ENCODE measurements around the gene SAT2.

SAT2 gene

DNA sequence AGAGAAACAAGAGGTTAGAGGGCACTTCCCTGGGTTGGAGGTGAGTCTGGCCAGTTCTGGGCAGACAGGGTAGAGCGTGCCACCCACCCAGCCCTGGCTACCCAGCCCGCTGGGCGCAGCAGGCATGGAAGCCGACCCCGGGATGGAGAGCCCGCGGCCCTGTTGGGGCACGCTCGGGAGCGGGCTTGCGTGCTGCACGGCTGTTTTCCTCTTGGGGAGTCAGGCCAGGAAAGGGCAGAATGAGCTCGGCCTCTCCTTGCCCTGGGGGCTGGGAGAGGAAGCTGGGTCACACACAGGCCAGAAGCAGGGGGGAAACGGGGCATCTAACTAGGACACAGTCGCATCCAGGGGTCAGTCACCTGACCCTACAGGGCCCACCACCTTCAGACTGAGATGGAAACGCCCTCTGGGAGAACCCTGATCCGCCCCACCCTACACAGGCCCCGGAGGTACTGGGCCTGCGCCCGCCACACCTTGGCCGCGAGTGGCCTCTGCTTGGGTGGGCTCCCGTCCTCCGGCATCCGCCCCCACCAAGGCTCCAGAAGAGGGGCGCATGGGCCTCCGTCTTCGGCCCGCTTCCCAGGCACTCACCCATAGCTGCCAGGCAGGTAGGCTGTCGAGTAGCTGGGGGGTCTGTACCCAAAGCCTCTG lies 38.9 kb downstream of the SAT2 start:
- in situ Hi-C loops (cut with MboI; ENCODE audit: low sequenced_read_pairs, unreplicated experiment): no loop called here
- TF ChIP-seq, protein P1, sequence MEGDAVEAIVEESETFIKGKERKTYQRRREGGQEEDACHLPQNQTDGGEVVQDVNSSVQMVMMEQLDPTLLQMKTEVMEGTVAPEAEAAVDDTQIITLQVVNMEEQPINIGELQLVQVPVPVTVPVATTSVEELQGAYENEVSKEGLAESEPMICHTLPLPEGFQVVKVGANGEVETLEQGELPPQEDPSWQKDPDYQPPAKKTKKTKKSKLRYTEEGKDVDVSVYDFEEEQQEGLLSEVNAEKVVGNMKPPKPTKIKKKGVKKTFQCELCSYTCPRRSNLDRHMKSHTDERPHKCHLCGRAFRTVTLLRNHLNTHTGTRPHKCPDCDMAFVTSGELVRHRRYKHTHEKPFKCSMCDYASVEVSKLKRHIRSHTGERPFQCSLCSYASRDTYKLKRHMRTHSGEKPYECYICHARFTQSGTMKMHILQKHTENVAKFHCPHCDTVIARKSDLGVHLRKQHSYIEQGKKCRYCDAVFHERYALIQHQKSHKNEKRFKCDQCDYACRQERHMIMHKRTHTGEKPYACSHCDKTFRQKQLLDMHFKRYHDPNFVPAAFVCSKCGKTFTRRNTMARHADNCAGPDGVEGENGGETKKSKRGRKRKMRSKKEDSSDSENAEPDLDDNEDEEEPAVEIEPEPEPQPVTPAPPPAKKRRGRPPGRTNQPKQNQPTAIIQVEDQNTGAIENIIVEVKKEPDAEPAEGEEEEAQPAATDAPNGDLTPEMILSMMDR (IDR thresholded peaks at IDR 0.05; ENCODE audit: borderline replicate concordance, control extremely low read depth, extremely low read depth, insufficient read depth, missing control alignments): no peak

DNA sequence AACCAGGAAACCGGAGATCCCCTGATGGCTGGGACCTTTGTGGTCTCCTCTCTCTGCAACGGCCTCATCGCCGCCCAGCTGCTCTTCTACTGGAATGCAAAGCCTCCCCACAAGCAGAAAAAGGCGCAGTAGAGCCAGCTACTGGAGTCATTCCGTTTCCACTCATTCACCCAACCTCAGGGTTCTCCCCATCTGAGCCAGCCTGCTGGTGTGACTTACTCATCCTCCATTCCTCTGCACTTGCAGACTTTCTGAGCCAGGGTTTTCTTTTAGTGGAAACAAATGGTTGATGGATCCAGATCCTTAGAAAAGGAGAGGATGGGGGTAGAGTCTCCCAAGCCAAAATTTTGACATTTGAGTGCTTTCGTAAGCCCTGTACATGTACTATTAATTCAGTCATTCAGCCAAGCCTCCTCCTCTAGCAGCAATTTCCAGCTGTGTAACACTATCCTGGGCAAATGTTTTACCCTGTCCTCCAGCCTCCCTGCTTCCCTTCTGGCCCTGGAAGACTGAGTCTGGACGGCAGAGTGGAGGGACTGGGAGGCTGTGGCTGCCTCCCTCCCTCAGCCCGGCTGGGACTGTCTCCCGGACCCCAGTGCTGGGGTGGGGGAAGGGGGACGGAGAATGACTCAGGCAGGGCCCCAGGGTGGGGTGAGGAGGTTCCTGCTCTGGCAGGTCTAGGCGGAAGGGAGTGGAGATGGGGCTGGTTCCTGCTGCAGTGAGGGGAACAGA lies 40.0 kb downstream of the SAT2 start:
- TF ChIP-seq, protein P1 (IDR thresholded peaks at IDR 0.05; ENCODE audit: borderline replicate concordance, control extremely low read depth, extremely low read depth, insufficient read depth, missing control alignments): no peak
- DNase-seq (ENCODE audit: low spot score): no peak
- in situ Hi-C loops (cut with MboI; ENCODE audit: low sequenced_read_pairs, unreplicated experiment): no loop called here

More for the DNA sequence above, 38.9 kb downstream of the SAT2 start:
- no peak for DNase-seq (ENCODE audit: low spot score)

DNA sequence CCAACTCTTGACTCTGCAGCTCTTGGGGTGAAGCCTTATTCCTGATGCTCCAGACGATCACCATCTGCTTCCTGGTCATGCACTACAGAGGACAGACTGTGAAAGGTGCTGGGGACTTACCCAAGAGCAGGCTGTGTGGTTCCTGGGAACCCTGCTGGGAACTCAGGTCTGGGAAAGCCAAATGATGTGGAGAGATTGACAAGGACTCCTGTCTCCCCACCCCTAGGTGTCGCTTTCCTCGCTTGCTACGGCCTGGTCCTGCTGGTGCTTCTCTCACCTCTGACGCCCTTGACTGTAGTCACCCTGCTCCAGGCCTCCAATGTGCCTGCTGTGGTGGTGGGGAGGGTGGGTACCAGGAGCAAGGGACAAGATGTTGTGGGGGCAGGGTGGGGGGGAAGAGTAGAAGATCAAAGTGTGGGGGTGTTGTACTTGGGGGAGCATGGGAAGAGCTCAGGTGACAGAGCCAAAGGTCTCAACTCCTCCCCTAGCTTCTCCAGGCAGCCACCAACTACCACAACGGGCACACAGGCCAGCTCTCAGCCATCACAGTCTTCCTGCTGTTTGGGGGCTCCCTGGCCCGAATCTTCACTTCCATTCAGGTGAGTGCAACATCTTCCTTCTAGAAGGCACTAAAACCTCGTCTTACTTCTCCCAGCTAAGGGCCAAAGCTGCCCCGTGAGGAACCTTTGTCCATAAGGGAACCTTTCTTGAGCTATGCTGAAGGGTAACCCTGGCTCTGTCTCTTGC lies 40.8 kb downstream of the SAT2 start:
- in situ Hi-C loops (cut with MboI; ENCODE audit: low sequenced_read_pairs, unreplicated experiment): no loop called here
- TF ChIP-seq, protein P1 (IDR thresholded peaks at IDR 0.05; ENCODE audit: borderline replicate concordance, control extremely low read depth, extremely low read depth, insufficient read depth, missing control alignments): peak; percentile 8

DNA sequence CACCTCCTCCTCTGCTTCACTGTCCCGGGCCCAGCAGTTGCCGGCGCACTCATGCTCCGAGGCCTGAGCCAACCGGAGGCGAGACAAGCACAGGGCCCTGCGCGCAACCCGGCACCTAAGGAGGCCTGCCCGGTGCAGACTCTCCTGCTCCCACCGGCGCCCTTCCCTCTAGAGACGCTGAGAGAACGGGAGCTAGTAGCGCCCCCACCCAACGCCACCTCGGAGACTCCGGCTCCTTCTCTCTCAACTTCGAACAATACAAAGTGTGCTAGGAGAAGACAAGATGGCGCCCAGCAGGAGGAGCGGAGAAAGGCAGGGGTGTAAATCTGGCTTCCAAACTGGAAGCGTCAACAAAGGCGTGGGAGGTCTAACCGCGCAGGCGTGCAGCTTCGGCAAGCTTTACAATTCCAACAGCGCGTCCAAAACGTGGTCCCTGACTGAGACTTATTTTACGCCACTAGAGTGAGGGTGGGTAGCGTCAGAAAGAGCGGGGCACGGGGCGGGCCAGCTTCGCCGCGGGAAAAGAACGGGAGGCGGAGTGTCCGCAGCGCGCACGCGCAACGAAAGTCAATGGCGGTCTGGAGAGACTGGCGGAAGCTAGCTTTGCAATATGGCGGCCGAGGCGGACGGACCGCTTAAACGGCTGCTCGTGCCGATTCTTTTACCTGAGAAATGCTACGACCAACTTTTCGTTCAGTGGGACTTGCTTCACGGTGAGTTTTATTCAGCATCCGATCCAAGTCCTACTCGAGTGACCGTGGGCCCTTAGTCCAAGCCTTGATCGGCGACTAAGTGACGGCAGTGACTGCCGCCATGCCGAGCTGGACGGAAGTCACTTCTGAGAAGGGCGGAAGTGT lies 44.1 kb downstream of the SAT2 start, which contains the start of gene MPDU1:
Gene MPDU1, plus strand, starts transcription at position 600 of the 857 bp plus-strand sequence. Its CDS starts 11 bp downstream, at position 611.
- TF ChIP-seq, protein P1 (IDR thresholded peaks at IDR 0.05; ENCODE audit: borderline replicate concordance, control extremely low read depth, extremely low read depth, insufficient read depth, missing control alignments): no peak
- in situ Hi-C loops (cut with MboI; ENCODE audit: low sequenced_read_pairs, unreplicated experiment): no loop called here
- DNase-seq (ENCODE audit: low spot score): peak; percentile 94

More for the DNA sequence above, 40.8 kb downstream of the SAT2 start:
- no peak for DNase-seq (ENCODE audit: low spot score)

DNA sequence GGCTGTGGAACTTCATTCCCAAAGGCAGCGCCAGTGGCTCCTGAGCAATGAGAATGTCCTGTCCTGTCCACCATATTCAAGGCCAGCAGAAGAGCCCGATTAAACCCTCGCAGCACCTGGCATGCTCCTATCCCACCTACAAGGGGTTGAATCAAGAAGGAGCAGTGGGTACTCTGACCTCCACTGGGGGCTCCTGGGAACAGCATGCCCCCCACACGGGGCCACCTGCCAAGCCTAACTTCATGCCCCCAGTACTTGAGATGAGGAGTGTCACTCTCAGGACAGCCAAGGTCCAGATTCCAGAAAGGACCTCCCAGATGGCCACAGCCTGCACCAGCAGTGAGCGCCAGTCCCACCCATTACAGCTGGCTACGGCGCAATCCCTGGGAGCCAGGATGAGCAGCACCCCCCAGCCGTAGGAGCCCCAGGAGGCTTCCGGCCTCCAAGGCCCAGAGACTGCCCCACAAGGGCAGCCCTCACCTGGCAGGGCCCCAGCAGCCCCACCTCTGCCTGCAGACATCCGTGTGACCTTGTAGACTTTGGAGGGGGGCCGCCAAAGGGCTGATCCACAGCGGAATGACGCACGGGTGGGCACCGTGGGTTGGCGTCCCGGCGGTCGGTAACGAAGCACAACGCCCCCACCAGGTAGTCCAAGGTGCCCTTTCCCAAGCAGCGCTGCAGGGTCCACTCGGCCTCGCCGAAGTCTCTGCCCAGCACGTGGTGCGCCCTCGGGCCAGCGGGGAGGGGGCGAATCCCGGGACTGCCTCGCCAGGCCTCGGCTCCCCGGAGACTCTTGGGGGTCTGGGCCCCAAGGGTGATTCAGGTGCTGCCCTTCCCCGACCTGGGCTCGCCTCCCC lies 45.0 kb downstream of the SAT2 start:
- TF ChIP-seq, protein P1 (IDR thresholded peaks at IDR 0.05; ENCODE audit: borderline replicate concordance, control extremely low read depth, extremely low read depth, insufficient read depth, missing control alignments): no peak
- DNase-seq (ENCODE audit: low spot score): no peak
- in situ Hi-C loops (cut with MboI; ENCODE audit: low sequenced_read_pairs, unreplicated experiment): no loop called here
